DND-41 (cell line): Measurements from ENCODE around the gene TBC1D30.
"Not testable (repeated sequence)": the region's sequence is repeated elsewhere in the genome, so short reads cannot be mapped to it uniquely, and the experiment has no call there.

Source experiments
- ATAC-seq: fragments of 200-7000 bp; cut with Tn5 transposase; 3 replicates; pipeline ENCODE4 v1.9.1; 2021; ENCODE audit warnings: low read depth; ENCODE audit not compliant: insufficient read depth
- DNase-seq: peaks from one replicate; pipeline ENCODE4 v3.0.0-alpha.2; 2020
- H2AFZ ChIP-seq: 2 replicates; pipeline ENCODE4 v1.6.0; 2012; ENCODE audit warnings: low read depth, low read length
- H3K27ac ChIP-seq: 2 replicates; pipeline ENCODE4 v1.5.1; 2012; ENCODE audit warnings: low read length, inconsistent platforms
- H3K27me3 ChIP-seq: fragments of 200-600 bp; sonication (generic); 2 replicates; pipeline ENCODE4 v1.6.0; 2012; ENCODE audit warnings: low read length, mild to moderate bottlenecking, inconsistent platforms; ENCODE audit not compliant: insufficient read depth, poor library complexity
- H3K36me3 ChIP-seq: 2 replicates; pipeline ENCODE4 v1.5.1; 2012; ENCODE audit warnings: low read length, inconsistent platforms; ENCODE audit not compliant: insufficient read depth
- H3K4me1 ChIP-seq: 2 replicates; pipeline ENCODE4 v1.5.1; 2012; ENCODE audit warnings: mild to moderate bottlenecking, low read length; ENCODE audit not compliant: insufficient read depth
- H3K4me2 ChIP-seq: 2 replicates; pipeline ENCODE4 v1.6.0; 2012; ENCODE audit warnings: mild to moderate bottlenecking, moderate library complexity, low read length, inconsistent platforms; ENCODE audit not compliant: insufficient read depth
- H3K4me3 ChIP-seq, 2 experiments: fragments of 200-600 bp in 1 of 2; shearing (Covaris generic) in 1 of 2; 2 replicates each; pipeline ENCODE4 v1.5.1; 2012 to 2016; ENCODE audit warnings: inconsistent platforms in 2 of 2, low read length in 2 of 2, mild to moderate bottlenecking in 2 of 2, low read depth in 1 of 2, moderate library complexity in 1 of 2
- H3K79me2 ChIP-seq: 2 replicates; pipeline ENCODE4 v1.6.0; 2012; ENCODE audit warnings: low read length, inconsistent platforms; ENCODE audit not compliant: insufficient read depth
- H3K9ac ChIP-seq: 2 replicates; pipeline ENCODE4 v1.6.0; 2012; ENCODE audit warnings: low read depth, mild to moderate bottlenecking, inconsistent platforms, low read length, moderate library complexity
- H3K9me3 ChIP-seq: 2 replicates; pipeline ENCODE4 v1.5.1; 2012; ENCODE audit warnings: low read length, moderate library complexity, mild to moderate bottlenecking, inconsistent platforms; ENCODE audit not compliant: insufficient read depth, severe bottlenecking
- H4K20me1 ChIP-seq: 2 replicates; pipeline ENCODE4 v1.6.0; 2012; ENCODE audit warnings: low read length; ENCODE audit not compliant: insufficient read depth
- CTCF ChIP-seq: IDR thresholded peaks from 2 replicates; pipeline ENCODE4 v1.5.1; 2012; ENCODE audit warnings: borderline replicate concordance, low read length, moderate library complexity, mild to moderate bottlenecking; ENCODE audit not compliant: poor library complexity, severe bottlenecking; ENCODE audit errors: extremely low read depth
- EZH2 ChIP-seq: IDR thresholded peaks from 3 replicates; pipeline ENCODE4 v1.6.1; 2012; ENCODE audit warnings: borderline replicate concordance, low read depth, mild to moderate bottlenecking, moderate library complexity, low read length, inconsistent platforms; ENCODE audit not compliant: severe bottlenecking

The TBC1D30 gene

GRCh38 chr12:64801381-64801780 lies 23.1 kb upstream of the TBC1D30 start:
- no peak for TF ChIP-seq EZH2
- TF ChIP-seq CTCF: peak; percentile 3
- ATAC-seq: no peak

GRCh38 chr12:64802180-64802775 lies 22.2 kb upstream of the TBC1D30 start:
- ATAC-seq (peak; percentile 88), DNase-seq (peak; percentile 63)
- H3K27ac ChIP-seq, H3K9ac ChIP-seq, H3K79me2 ChIP-seq, H2AFZ ChIP-seq, H4K20me1 ChIP-seq, H3K4me2 ChIP-seq, H3K4me1 ChIP-seq, H3K4me3 ChIP-seq, H3K9me3 ChIP-seq, H3K36me3 ChIP-seq: not testable (repeated sequence)
- H3K27me3 ChIP-seq: peaks cover 11% of the 10 kb centered on the region
- TF ChIP-seq CTCF: peak; percentile 92

More at GRCh38 chr12:64801381-64801780, 23.1 kb upstream of the TBC1D30 start:
- Histone ChIP-seq H3K4me2 (no peak overlapping the region), H3K36me3 (no peaks in the 10 kb centered on the region), H3K9me3 (no peaks in the 10 kb centered on the region), H3K79me2 (no peaks in the 10 kb centered on the region), H3K27me3 (peaks cover 11% of the 10 kb centered on the region), H3K4me1 (no peaks in the 10 kb centered on the region), H3K27ac (no peak overlapping the region), H3K4me3 (no peak overlapping the region), H2AFZ (no peak overlapping the region), H3K9ac (no peak overlapping the region), H4K20me1 (no peaks in the 10 kb centered on the region)
- no peak for DNase-seq

- Histone ChIP-seq H3K9me3 (no peaks in the 10 kb centered on the region), H3K4me2 (no peak overlapping the region), H3K27me3 (peaks cover 1% of the 10 kb centered on the region), H3K36me3 (no peaks in the 10 kb centered on the region), H3K27ac (no peak overlapping the region), H3K4me3 (no peak overlapping the region), H2AFZ (no peak overlapping the region), H4K20me1 (no peaks in the 10 kb centered on the region), H3K79me2 (no peaks in the 10 kb centered on the region), H3K4me1 (no peaks in the 10 kb centered on the region), H3K9ac (no peak overlapping the region)
- ATAC-seq: no peak
- DNase-seq: no peak
- no peak for TF ChIP-seq CTCF
- no peak for TF ChIP-seq EZH2
Measured at GRCh38 chr12:64806173-64806572, 18.3 kb upstream of the TBC1D30 start.
